CD4-positive, alpha-beta T cell treated with Interferon alpha-2 for 1 hour (primary cell): Measurements from ENCODE around the gene AGPAT3.

Experiments used
- DNase-seq, 2 donors: peaks; one replicate each; pipeline ENCODE4 v3.0.0-alpha.2; 2020 to 2022

Gene AGPAT3

DNA sequence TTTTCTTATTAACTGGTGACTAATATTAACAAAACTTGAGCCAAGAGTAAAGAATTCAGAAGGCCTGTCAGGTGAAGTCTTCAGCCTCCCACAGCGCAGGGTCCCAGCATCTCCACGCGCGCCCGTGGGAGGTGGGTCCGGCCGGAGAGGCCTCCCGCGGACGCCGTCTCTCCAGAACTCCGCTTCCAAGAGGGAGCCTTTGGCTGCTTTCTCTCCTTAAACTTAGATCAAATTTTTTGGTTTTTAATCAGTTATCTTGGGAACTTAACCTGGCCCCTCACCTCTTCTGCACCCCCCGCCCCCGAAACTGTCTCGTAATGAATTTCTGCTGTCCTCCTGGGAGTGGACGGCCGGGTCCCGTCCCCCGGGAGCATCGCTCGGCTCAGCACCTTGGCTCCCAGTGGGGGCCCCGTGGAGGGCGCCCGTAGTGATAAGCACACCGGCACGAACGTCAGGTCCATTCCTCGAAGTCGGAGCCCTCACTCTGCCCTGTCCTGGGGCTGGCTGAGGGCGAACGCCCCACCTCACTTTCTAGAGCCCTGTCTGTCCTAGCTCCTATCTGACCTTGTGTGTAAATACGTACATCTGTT, 117.6 kb downstream of the AGPAT3 start:
- DNase-seq: no peak

DNA sequence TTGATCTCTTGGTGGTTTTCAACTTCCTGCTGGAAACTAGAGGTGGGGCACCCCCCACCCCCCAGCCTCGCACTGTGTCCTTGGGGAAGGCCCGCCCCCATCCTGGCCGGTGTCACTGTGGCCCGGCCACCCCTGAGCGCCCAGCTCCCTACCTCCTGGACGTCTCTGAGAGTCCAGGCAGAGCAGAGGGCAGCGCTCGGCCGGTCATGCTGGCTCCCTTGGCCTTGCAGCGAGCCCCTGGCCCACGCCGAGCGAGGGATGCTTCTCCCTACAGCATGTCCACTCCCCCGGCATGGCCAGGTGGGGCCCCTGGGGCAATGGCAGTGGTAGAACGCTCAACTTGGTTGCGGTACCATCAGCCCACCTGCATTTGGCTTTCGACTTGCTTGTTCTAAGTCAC, 118.4 kb downstream of the AGPAT3 start:
- no peak for DNase-seq

- no peak for DNase-seq
Observed at GRCh38 chr21:43983860-43984420, 118.9 kb downstream of the AGPAT3 start.

DNA sequence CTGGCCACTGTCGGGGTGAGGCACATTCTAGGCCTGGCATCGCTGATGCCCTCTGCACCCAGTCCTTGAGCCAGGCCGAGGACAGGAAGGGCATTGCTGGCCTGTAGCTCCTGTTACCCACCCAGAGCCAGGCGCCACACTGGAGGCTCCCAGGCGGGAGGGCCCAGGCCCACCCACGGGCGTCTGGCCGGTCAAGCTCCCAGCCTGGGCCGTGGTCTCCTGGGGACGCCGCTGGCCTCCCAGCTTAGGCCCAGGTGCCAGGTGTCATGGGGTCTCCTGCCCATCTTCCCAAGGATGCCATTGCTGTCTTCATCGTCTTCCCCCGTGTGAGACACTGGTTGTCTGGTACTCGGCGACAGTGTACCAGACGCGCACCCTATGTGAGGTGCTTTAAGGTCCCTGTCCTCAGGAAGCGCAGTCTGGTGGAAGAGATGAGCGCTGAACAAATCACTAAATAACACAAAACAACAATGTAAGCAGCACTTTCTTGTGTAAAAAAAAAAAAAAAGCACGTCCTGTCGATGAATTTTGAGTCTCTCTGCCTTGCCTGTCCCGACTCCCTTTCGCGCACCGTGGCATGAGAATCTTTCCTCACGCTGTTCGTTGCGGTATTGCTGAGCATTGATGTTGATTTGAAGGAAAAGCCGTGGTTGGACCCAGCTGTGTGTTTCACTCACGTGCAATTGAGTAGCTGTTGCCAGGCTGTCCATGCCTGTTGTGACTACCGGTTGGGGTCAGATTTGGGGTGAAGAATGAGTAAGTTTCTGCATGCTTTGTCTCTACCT, 120.1 kb downstream of the AGPAT3 start:
- DNase-seq: no peak

- no peak for DNase-seq
Observed at GRCh38 chr21:43985690-43986251, 120.7 kb downstream of the AGPAT3 start.

- no peak for DNase-seq
Observed at GRCh38 chr21:43986544-43987451, 121.8 kb downstream of the AGPAT3 start.

GRCh38 chr21:43987509-43987908, 122.5 kb downstream of the AGPAT3 start:
- no peak for DNase-seq

DNA sequence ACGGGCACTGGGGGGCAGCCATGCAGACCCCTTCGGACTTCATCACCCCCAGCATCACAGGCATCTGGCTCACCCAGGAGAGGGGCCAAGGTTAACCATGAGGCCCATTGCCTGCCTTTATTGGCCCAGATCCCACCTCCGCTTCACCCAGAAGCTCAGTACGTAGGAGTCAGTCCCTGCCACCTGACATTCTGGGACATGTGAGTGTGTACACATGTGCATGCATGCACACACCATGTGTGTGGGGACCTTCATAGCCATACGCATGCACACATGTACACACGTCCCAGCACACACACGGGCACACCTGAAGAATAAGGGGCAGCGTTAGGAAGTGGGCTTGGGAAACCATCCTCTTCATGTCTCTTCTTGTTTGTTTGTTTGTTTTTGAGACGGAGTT, 123.0 kb downstream of the AGPAT3 start:
- no peak for DNase-seq

GRCh38 chr21:43988506-43989230, 123.6 kb downstream of the AGPAT3 start:
- DNase-seq: no peak

DNA sequence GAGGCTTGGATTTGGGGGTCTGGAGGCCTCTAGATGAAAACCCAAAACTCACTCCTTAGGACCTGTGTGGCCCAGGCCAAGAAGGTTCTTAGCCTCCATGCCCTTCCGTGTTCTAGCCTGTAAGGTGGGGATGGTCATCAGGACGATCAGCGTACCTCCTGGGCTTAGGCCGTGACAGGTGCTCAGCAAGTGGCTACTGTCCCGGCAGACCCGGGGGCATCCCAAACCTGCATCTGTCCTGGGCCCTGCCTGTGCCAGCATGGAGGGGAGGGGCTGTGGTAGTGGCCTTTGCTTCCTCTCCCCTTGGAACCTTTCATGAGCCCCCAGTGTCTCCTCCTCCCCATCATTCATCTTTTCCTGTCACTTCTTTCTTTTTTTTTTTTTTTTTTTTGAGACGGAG, 124.4 kb downstream of the AGPAT3 start:
- DNase-seq: no peak

- no peak for DNase-seq
Observed at GRCh38 chr21:43991447-43991991, 126.5 kb downstream of the AGPAT3 start.

- no peak for DNase-seq
Observed at GRCh38 chr21:43992121-43992520, 127.1 kb downstream of the AGPAT3 start.

- no peak for DNase-seq
Observed at GRCh38 chr21:43993420-43993934, 128.5 kb downstream of the AGPAT3 start.

DNA sequence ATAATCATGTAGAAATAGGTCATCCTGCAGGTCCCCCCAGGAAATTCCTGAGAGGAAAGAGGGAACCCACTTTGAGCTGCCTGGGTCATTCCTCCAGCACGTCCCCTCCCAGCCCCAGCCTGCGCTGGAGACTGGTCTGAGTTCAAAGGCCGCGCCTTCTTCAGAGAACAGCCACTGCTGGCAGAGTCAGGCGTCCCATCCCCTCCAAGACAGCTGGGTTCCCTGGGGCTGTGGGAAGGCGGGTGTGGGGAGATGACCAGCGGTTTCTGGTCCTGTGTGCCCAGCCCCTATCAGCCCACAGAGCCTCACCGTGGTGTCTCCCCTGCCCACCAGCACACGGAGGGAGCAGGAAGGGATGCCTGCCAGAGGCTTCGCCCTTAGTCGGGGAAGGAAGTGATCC, 129.1 kb downstream of the AGPAT3 start:
- no peak for DNase-seq

- DNase-seq: no peak
Observed at GRCh38 chr21:43994646-43995045, 129.6 kb downstream of the AGPAT3 start.

- DNase-seq: no peak
Observed at GRCh38 chr21:43995521-43996105, 130.6 kb downstream of the AGPAT3 start.

- DNase-seq: no peak
Observed at GRCh38 chr21:43997766-43998742, 133.0 kb downstream of the AGPAT3 start.

GRCh38 chr21:44000360-44000759, 135.3 kb downstream of the AGPAT3 start:
- no peak for DNase-seq

GRCh38 chr21:44002511-44002910, 137.5 kb downstream of the AGPAT3 start:
- no peak for DNase-seq
